ENCODE data around the gene FBXW5.

DNA sequence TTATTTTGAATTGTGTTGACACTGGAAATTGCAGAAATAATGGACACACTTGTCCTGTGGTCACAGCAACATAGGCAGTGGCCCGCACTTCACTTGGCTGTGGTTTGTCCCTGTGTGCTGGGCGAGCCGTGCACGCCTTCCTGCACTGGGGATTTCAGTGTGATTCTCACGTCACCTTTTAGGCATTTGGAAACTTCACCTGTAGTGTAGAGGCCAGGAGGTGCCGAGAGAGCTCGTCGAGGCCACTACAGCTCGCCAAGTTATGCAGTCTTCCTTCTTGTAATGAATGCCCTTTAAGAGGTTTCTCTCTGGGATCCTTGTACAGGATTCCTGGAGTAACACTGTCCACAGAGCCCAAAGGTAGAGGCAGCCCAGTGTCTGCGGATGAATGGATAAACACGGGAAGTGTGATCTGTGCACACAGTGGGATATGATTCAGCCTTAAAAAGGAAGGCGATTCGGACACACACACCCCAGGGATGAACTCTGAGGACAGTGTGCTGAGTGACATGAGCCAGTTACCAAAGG, 43.5 kb downstream of the FBXW5 start:
- TF ChIP-seq SUZ12 (IDR thresholded peaks at IDR 0.05; ENCODE audit: extremely low read depth, insufficient read depth, insufficient read length) (no peak), ZNF274 (IDR thresholded peaks at IDR 0.05; ENCODE audit: low read depth, low read length) (no peak)
